Mucosa of rectum (tissue), 2 donors: ENCODE measurements around the gene SYCP2.
A peak's percentile ranks its signal among the peaks of the same experiment; 100 is the strongest.

ENCODE experiments used
- H3K27ac ChIP-seq, 2 donors: one replicate each; pipeline ENCODE4 v1.7.0; 2013; ENCODE audit warnings: inconsistent platforms in 2 of 2, low read depth in 2 of 2, low read length in 2 of 2
- H3K27me3 ChIP-seq, 2 donors: one replicate each; pipeline ENCODE4 v1.7.0; 2013; ENCODE audit warnings: low read length in 2 of 2; ENCODE audit not compliant: control insufficient read depth in 2 of 2, insufficient read depth in 2 of 2
- H3K36me3 ChIP-seq, 2 donors: one replicate each; pipeline ENCODE4 v1.7.0; 2013; ENCODE audit warnings: low read length in 2 of 2; ENCODE audit not compliant: control insufficient read depth in 2 of 2, insufficient read depth in 2 of 2
- H3K4me1 ChIP-seq, 2 donors: one replicate each; pipeline ENCODE4 v1.7.0; 2013; ENCODE audit warnings: low read length in 2 of 2, mild to moderate bottlenecking in 1 of 2; ENCODE audit not compliant: control insufficient read depth in 2 of 2, insufficient read depth in 2 of 2
- H3K4me3 ChIP-seq, 2 donors: one replicate each; pipeline ENCODE4 v1.7.0; 2013; ENCODE audit warnings: low read length in 2 of 2
- H3K9ac ChIP-seq, 2 donors: one replicate each; pipeline ENCODE4 v1.7.0; 2013; ENCODE audit warnings: low read length in 2 of 2, low read depth in 1 of 2, mild to moderate bottlenecking in 1 of 2
- H3K9me3 ChIP-seq, 2 donors: one replicate each; pipeline ENCODE4 v1.7.0; 2013; ENCODE audit warnings: low read length in 2 of 2; ENCODE audit not compliant: control insufficient read depth in 2 of 2
- donor health status: healthy.
- donor health status: Normal muscosa, but diverticular disease.

The SYCP2 gene

DNA sequence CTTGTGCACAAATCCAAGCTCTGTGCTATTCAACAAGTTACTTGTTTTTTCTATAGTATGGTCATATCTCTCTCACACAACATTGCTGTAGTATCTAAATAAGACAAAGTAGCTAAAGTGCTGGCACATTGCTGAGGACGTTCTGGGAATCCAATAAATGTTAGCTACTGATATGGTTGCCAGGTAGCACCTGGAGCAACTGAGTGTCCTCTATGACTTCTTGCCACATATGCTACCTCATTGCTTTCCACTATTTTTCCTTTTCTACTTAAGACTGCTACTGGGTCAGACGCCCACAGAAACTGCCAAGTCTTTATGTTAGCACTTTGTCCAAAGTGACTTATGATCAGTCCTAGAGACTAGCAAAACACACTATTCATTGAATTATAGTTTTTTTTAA lies 85.3 kb downstream of the SYCP2 start:
- Histone ChIP-seq H3K27ac (no peak overlapping the region), H3K36me3 (no peaks in the 10 kb centered on the region), H3K27me3 (no peaks in the 10 kb centered on the region), H3K9ac (no peak overlapping the region), H3K4me1 (no peaks in the 10 kb centered on the region), H3K4me3 (no peak overlapping the region), H3K9me3 (no peaks in the 10 kb centered on the region)

DNA sequence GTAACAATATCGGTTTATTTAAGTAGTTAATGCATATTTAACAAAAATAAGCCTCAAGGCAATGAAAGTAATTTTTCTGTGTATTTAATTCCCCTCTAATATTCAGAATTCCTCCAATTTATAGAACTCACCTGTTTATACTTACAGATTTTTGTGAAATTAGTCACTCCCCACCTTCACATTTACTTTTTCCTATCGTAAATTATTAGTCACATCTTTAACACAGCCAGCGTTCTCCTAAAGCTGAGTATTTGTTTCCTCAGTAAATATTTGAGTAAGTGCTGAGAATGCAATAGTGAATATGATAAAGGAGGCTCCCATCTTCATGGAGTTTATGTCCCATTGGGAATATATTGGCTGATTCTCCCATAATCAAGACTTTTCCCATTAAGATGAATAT lies 88.0 kb downstream of the SYCP2 start:
- H3K9me3 ChIP-seq: no peaks in the 10 kb centered on the region
- no peak overlapping the region for H3K27ac ChIP-seq
- no peak overlapping the region for H3K9ac ChIP-seq
- no peaks in the 10 kb centered on the region for H3K4me1 ChIP-seq
- no peak overlapping the region for H3K4me3 ChIP-seq
- no peaks in the 10 kb centered on the region for H3K36me3 ChIP-seq
- no peaks in the 10 kb centered on the region for H3K27me3 ChIP-seq

DNA sequence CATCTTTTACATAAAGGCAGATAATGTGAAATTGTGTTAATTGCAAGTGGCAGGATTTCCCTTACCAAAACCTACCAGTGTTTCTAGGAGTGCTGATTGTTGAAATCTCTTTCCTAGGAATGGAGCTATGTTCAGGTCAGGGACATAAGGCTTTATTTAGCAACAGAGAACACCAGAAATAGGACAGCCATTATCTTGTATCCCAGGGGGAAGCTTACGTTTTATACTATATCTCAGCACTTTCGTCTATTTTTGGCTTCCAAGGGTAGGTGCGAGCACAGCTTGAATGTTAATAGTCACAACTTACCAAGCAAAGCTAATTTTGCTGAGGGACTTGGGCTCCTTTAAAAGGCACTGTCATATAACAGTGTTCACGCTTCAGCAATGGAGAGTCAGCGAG lies 94.0 kb downstream of the SYCP2 start:
- no peaks in the 10 kb centered on the region for H3K9me3 ChIP-seq
- H3K36me3 ChIP-seq: no peaks in the 10 kb centered on the region
- no peaks in the 10 kb centered on the region for H3K27me3 ChIP-seq
- H3K4me1 ChIP-seq: peaks cover 7 to 9% of the 10 kb centered on the region in 2 donors
- no peak overlapping the region for H3K27ac ChIP-seq
- no peak overlapping the region for H3K4me3 ChIP-seq
- H3K9ac ChIP-seq: no peak overlapping the region

DNA sequence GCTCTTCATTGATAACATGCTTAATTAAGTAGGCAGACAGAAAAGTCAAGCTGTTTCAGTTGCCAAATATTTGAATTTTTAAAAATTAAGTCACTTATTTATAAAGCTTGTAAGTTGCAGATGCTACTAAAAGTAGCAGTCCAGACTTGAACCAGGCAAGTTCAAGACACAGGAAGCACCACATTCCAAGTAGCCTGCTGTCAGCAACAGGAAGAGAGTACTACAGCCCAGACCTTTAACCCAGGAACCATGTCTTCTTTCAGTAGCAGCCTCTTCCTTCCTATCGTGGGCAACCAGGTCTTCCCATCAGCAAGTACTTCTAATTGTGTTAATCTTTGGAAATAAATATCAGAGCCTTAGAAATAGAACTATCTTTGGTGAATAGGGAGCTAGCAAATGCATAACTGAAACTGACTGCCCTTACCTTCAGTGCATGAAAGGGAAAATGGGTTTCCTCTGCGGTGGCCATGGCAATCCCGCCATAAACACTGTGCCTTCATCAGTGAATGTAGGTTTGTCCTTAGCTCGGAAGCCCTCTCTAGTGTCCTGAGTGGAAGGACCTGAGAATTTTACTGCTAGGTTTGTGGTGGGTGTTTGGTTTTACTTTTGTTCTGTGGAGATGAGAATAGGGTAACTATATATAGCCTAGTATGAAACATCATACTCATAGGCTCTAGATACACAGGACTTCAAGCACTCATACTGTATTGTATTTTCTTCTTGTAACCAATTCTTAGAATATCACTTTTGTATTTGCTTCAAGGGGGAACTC lies 95.6 kb downstream of the SYCP2 start:
- Histone ChIP-seq H3K9me3 (no peaks in the 10 kb centered on the region), H3K4me3 (no peak overlapping the region), H3K27ac (no peak overlapping the region), H3K4me1 (peaks cover 7 to 9% of the 10 kb centered on the region in 2 donors), H3K9ac (no peak overlapping the region), H3K27me3 (no peaks in the 10 kb centered on the region), H3K36me3 (no peaks in the 10 kb centered on the region)

DNA sequence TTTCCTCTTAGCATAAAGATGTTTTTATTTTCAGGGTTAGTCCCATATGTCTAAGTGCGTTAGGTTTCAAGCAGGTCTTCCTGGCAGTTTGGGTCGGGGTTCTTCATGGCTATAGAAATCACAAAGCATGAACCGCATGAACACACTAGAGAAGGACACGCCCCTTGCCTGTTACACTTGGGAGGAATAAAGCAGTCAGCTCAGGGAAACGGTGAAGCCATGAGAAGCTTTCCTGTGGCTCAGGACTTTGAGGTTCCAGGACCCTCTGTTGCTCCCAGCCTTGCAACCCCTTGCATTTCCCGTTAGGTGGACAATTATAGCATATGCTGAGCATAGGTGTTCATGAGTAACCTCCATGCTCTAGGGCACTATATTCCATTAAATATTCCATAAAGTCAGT lies 96.7 kb downstream of the SYCP2 start:
- H3K4me1 ChIP-seq: peaks cover 7 to 9% of the 10 kb centered on the region in 2 donors
- H3K4me3 ChIP-seq: no peak overlapping the region
- H3K27me3 ChIP-seq: no peaks in the 10 kb centered on the region
- no peak overlapping the region for H3K9ac ChIP-seq
- H3K9me3 ChIP-seq: no peaks in the 10 kb centered on the region
- no peaks in the 10 kb centered on the region for H3K36me3 ChIP-seq
- H3K27ac ChIP-seq: no peak overlapping the region

DNA sequence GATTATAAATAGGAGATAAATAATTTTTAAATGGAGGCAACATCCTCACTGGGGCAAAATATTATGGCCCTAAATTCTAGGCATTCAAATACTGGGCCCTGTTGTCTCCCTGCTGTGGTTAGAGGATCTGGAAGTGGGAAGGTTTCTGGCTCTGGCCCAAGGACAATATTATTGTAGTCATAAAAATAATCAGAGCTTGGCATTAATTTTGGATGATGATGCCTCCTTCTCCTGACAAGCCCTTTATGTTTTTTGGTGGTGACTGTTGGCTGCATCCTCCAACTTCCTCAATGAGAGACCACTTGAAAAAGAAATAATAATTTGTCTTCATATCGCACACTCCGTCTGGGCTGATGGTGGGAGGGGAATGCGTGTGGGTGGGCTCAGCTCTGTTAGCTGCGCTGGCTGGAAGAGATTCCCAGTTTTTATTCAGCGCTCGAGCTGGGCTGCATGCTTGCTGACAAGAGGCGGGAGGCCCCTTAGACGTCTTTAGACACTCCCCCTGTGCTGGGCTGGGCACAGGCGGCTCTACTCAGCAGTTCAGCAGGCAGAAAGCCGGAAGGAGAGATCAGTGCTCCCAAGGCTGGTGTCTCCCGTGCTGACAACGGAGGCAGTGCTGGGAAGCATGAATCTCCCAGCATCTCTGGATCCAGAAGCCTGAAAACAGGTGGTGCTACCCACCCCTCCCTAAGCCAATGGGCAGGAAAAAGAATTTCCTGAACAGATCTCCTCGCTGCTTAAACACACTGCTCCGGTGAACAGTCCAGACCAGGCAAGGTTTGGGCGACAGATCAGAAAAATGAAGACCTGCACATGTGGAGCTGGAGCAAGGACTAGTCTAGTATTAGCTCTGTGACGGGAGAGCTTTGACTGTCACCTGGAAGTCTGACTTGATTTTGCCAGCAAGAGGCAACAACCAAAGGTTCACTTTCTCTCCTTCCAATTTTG lies 97.7 kb downstream of the SYCP2 start:
- Histone ChIP-seq H3K27ac (no peak overlapping the region), H3K9me3 (no peaks in the 10 kb centered on the region), H3K27me3 (no peaks in the 10 kb centered on the region), H3K36me3 (no peaks in the 10 kb centered on the region), H3K4me3 (peak overlapping the region in 1 of 2 donors; percentile 38), H3K9ac (peak overlapping the region in 1 of 2 donors; percentile 16), H3K4me1 (peaks cover 7 to 9% of the 10 kb centered on the region in 2 donors)

DNA sequence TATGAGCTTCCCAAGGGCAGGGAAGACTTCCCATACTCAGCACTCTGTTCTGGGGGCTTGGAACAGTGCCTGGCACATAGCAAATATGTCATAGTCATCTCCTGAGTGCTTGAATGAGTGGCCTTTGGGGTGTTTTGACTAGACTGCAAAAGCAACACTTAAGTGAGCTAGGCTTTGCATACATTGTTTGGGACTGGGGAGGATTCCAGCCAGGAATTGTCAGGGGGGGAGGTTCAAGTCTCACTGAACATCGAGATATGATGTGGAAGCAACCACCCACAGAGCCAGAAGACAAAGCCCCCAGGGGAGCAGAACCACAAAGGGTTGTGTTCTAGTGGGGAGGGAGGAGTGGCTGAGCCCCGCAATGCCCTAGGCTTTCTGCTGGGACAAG lies 98.4 kb downstream of the SYCP2 start:
- Histone ChIP-seq H3K9me3 (no peaks in the 10 kb centered on the region), H3K27me3 (no peaks in the 10 kb centered on the region), H3K27ac (no peak overlapping the region), H3K9ac (no peak overlapping the region), H3K4me3 (no peak overlapping the region), H3K4me1 (peaks cover 7 to 9% of the 10 kb centered on the region in 2 donors), H3K36me3 (no peaks in the 10 kb centered on the region)

DNA sequence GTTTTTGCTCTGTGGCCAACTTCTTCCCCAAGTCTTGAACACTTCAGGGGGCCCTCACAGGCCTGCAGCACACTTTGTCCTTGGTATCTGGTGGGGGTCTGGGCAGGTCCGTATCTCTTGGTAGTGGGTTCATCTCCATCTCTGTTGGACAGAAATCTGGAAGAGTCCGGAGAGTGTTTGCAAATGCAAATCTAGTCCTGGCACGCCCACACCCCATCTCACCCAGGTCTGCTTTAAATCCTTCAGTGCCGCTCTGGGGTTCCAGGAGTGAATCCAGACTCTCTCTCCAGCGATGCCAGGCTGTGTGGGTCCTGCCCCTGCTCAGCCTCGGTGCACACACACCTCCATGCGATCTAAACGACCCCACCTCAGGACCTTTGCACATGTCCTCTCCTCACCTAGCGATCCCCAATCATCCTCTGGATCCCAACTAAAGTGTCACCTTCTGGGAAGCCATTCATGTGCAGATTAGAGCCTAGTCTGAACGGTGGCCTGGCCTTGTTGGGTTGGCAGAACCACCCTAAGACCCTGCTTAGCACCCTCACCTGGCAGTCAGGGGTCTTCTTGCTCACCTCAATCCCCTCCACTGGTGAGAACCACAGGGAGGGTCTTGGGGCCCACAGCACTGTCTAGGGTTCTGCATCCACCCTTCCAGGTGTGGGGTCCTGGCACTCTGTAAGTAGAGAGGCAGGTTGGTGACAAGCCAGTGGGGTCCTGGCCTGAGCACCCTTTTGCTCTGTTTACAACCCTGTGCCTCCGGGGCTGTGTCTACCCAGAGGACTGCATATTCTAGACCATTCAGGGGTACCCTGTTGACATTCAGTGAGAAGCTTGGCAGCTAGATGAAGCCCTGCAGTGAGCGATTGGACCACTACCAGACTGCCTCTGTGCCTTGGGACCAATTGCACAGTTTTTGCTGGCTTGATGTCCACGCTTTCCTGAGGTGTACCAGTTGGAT lies 100.8 kb downstream of the SYCP2 start:
- Histone ChIP-seq H3K4me1 (peaks cover 7 to 9% of the 10 kb centered on the region in 2 donors), H3K27me3 (no peaks in the 10 kb centered on the region), H3K27ac (no peak overlapping the region), H3K36me3 (no peaks in the 10 kb centered on the region), H3K9me3 (no peaks in the 10 kb centered on the region), H3K9ac (no peak overlapping the region), H3K4me3 (no peak overlapping the region)

DNA sequence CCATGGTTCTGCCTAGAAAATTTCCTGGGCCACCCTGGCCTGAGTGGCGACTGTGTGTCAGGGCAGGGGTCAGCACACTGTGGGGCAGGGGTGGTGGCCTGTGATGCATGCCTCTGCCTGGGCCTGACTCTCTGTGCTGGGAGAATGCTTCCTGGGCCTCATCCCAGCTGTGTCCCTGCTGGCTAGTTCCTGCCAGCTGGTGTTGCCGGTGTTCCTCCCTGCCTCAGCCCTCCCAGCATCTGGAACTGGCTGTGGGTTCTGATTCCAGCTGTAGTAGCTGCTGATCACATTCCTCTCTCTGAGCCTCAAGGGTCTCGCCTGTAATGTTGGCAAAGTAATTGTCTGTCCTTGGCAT lies 101.5 kb downstream of the SYCP2 start:
- no peak overlapping the region for H3K27ac ChIP-seq
- H3K27me3 ChIP-seq: no peaks in the 10 kb centered on the region
- H3K9ac ChIP-seq: no peak overlapping the region
- H3K4me3 ChIP-seq: no peak overlapping the region
- H3K9me3 ChIP-seq: no peaks in the 10 kb centered on the region
- no peaks in the 10 kb centered on the region for H3K36me3 ChIP-seq
- H3K4me1 ChIP-seq: peaks cover 7 to 17% of the 10 kb centered on the region in 2 donors
